Gastrocnemius medialis (tissue), 4 donors: ENCODE data around the gene MMP25. TPM values are rescaled to one million over a fixed set of nuclear protein-coding genes. Genes with fewer than 3 reads are reported as not detected.
"Not testable (repeated sequence)": the region's sequence is repeated elsewhere in the genome, so short reads cannot be mapped to it uniquely, and the experiment has no call there.

Source experiments
- ATAC-seq, 2 donors: fragments of 150-250 bp; one replicate each; pipeline ENCODE4 v1.9.1; 2016
- DNase-seq, 2 donors: peaks; one replicate each; pipeline ENCODE4 v3.0.0-alpha.2; 2019
- H3K27ac ChIP-seq, 4 donors: fragments of 200-600 bp; sonication (generic); 1 replicate in 1 of 4; 2 replicates in 3 of 4; pipeline ENCODE4 v1.5.1; 2016 to 2018; ENCODE audit warnings: mild to moderate bottlenecking in 2 of 4, moderate library complexity in 1 of 4
- H3K27me3 ChIP-seq, 3 donors: fragments of 200-600 bp; sonication (generic) in 2 of 3; 1 replicate in 1 of 3; 2 replicates in 2 of 3; pipeline versions ENCODE4 v1.5.1 to v1.6.0; 2016 to 2019; ENCODE audit warnings: mild to moderate bottlenecking in 1 of 3, moderate library complexity in 1 of 3
- H3K36me3 ChIP-seq, 2 donors: fragments of 200-600 bp; sonication (generic) in 1 of 2; one replicate each; pipeline ENCODE4 v1.5.1; 2017 to 2018
- H3K4me1 ChIP-seq, 2 donors: fragments of 200-600 bp; sonication (generic) in 1 of 2; one replicate each; pipeline ENCODE4 v1.5.1; 2016 to 2017; ENCODE audit warnings: mild to moderate bottlenecking in 2 of 2
- H3K4me3 ChIP-seq, 4 donors: fragments of 200-600 bp; sonication (generic) in 3 of 4; 1 replicate in 1 of 4; 2 replicates in 3 of 4; pipeline ENCODE4 v1.5.1; 2016 to 2019; ENCODE audit warnings: mild to moderate bottlenecking in 2 of 4
- H3K9me3 ChIP-seq, 3 donors: fragments of 200-600 bp; sonication (generic) in 2 of 3; 1 replicate in 1 of 3; 2 replicates in 2 of 3; pipeline ENCODE4 v1.5.1; 2016 to 2019
- POLR2A ChIP-seq, 2 donors: fragments of 450-650 bp; IDR thresholded peaks; one replicate each; pipeline ENCODE4 v1.6.1; 2017; ENCODE audit warnings: antibody characterized with exemption in 2 of 2, mild to moderate bottlenecking in 2 of 2, moderate library complexity in 2 of 2
- in situ Hi-C, 4 donors: fragments of 200-750 bp; cut with MboI; loops; one replicate each; pipeline versions ENCODE4 v1.15.0 to v1.8.0; 2017; ENCODE audit warnings: low sequenced_read_pairs in 4 of 4
- intact Hi-C: fragments of 100-400 bp; cut with DNase I; formaldehyde crosslinking; loops from one replicate; pipeline ENCODE4 v1.15.1; 2023; ENCODE audit warnings: low total_unique reads
- total RNA-seq, 4 donors: library from RNA; depleted of rRNA; stranded (reverse); fragments of >200 nt; gene quantifications; one replicate each; pipeline versions ENCODE4 v1.1.0 to v1.2.3, GENCODE V29; 2016
- TF ChIP-seq, protein P1 (sequence below), 5 experiments: fragments of 450-650 bp in 3 of 5; fragments of 200-600 bp in 2 of 5; sonication (generic) in 2 of 5; IDR thresholded peaks in 4 of 5; conservative IDR thresholded peaks in 1 of 5; 1 replicate in 4 of 5; 2 replicates in 1 of 5; pipeline ENCODE4 v1.5.1; 2016 to 2019; ENCODE audit warnings: antibody characterized with exemption in 5 of 5, mild to moderate bottlenecking in 3 of 5, moderate library complexity in 3 of 5

Gene MMP25
- total RNA-seq, 4 donors from 2014 or later = 0.15 to 0.75 (median 0.58) TPM; not detected in 1

GRCh38 chr16:3066440-3066748 is 20.0 kb downstream of the MMP25 start:
- Histone ChIP-seq H3K27me3 (no peaks in the 10 kb centered on the region), H3K36me3 (no peaks in the 10 kb centered on the region), H3K9me3 (no peaks in the 10 kb centered on the region), H3K4me1 (peaks cover 24 to 25% of the 10 kb centered on the region in 2 donors), H3K27ac (peak overlapping the region; percentile 75 to 85 (median 78)), H3K4me3 (peak overlapping the region in 3 of 4 donors; percentile 37 to 61 (median 54))
- intact Hi-C loops = no loop called here
- DNase-seq (no peak), ATAC-seq (no peak)
- in situ Hi-C loops = loop anchor here in 2 of 4 donors (10.0 kb wide), 2 partner anchors 58 to 98 kb away; no protein-coding TSS in a partner anchor
- TF ChIP-seq, protein P1, sequence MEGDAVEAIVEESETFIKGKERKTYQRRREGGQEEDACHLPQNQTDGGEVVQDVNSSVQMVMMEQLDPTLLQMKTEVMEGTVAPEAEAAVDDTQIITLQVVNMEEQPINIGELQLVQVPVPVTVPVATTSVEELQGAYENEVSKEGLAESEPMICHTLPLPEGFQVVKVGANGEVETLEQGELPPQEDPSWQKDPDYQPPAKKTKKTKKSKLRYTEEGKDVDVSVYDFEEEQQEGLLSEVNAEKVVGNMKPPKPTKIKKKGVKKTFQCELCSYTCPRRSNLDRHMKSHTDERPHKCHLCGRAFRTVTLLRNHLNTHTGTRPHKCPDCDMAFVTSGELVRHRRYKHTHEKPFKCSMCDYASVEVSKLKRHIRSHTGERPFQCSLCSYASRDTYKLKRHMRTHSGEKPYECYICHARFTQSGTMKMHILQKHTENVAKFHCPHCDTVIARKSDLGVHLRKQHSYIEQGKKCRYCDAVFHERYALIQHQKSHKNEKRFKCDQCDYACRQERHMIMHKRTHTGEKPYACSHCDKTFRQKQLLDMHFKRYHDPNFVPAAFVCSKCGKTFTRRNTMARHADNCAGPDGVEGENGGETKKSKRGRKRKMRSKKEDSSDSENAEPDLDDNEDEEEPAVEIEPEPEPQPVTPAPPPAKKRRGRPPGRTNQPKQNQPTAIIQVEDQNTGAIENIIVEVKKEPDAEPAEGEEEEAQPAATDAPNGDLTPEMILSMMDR (IDR thresholded peaks at IDR 0.05 in 4 of 5, conservative IDR thresholded peaks at IDR 0.05 in 1 of 5) = no peak
- TF ChIP-seq POLR2A (IDR thresholded peaks at IDR 0.05) = no peak

GRCh38 chr16:3068487-3068886 is 22.1 kb downstream of the MMP25 start:
- Histone ChIP-seq H3K9me3 (no peaks in the 10 kb centered on the region), H3K27me3 (no peaks in the 10 kb centered on the region), H3K27ac (no peak overlapping the region), H3K4me1 (peaks cover 16 to 17% of the 10 kb centered on the region in 2 donors), H3K36me3 (no peaks in the 10 kb centered on the region), H3K4me3 (no peak overlapping the region)
- TF ChIP-seq, protein P1 (IDR thresholded peaks at IDR 0.05 in 4 of 5, conservative IDR thresholded peaks at IDR 0.05 in 1 of 5) = no peak
- TF ChIP-seq POLR2A (IDR thresholded peaks at IDR 0.05) = no peak
- in situ Hi-C loops (loop anchor here in 2 of 4 donors (10.0 kb wide), 2 partner anchors 56 to 96 kb away; no protein-coding TSS in a partner anchor), intact Hi-C loops (no loop called here)
- ATAC-seq (no peak), DNase-seq (no peak)

GRCh38 chr16:3069146-3069545 is 22.8 kb downstream of the MMP25 start:
- H3K9me3 ChIP-seq, H3K27ac ChIP-seq, ATAC-seq, H3K4me3 ChIP-seq, intact Hi-C loops, H3K27me3 ChIP-seq, H3K36me3 ChIP-seq, DNase-seq: not testable (repeated sequence)
- in situ Hi-C loops = loop anchor here in 2 of 4 donors (10.0 kb wide), 2 partner anchors 56 to 96 kb away; no protein-coding TSS in a partner anchor
- peaks cover 16 to 17% of the 10 kb centered on the region in 2 donors for H3K4me1 ChIP-seq

DNA sequence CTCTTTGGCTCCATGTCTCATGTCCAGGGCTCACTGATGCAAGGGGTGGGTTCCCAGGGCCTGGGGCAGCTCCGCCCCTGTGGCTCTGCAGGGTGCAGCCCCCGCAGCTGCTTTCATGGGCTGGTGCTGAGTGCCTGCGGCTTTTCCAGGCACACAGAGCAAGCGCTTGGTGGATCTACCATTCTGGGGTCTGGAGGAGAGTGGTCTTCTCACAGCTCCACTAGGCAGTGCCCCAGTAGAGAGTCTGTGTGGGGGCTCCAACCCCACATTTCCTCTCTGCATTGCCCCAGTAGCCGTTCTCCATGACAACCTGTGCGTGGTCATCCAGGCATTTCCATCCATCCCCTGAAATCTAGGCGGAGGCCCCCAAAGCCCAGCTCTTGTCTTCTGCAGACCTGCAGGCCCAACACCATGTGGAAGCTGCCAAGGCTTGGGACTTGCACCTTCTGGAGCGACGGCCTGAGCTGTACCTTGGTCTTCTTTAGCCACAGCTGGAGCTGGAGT is 24.3 kb downstream of the MMP25 start:
- in situ Hi-C loops (no loop called here), intact Hi-C loops (no loop called here)
- TF ChIP-seq POLR2A (IDR thresholded peaks at IDR 0.05) = no peak
- TF ChIP-seq, protein P1 (IDR thresholded peaks at IDR 0.05 in 4 of 5, conservative IDR thresholded peaks at IDR 0.05 in 1 of 5) = no peak

GRCh38 chr16:3071655-3072054 is 25.3 kb downstream of the MMP25 start:
- no peak for DNase-seq
- no peaks in the 10 kb centered on the region for H3K36me3 ChIP-seq
- TF ChIP-seq POLR2A (IDR thresholded peaks at IDR 0.05) = no peak
- TF ChIP-seq, protein P1 (IDR thresholded peaks at IDR 0.05 in 4 of 5, conservative IDR thresholded peaks at IDR 0.05 in 1 of 5) = no peak
- no peaks in the 10 kb centered on the region for H3K9me3 ChIP-seq
- in situ Hi-C loops = no loop called here
- no peaks in the 10 kb centered on the region for H3K27me3 ChIP-seq
- H3K4me3 ChIP-seq = no peak overlapping the region
- H3K4me1 ChIP-seq = peaks cover 0 to under 1% of the 10 kb centered on the region in 2 donors
- intact Hi-C loops = no loop called here
- H3K27ac ChIP-seq = no peak overlapping the region
- ATAC-seq = no peak

More for the DNA sequence above, 24.3 kb downstream of the MMP25 start:
- no peaks in the 10 kb centered on the region for H3K27me3 ChIP-seq
- no peak overlapping the region for H3K4me3 ChIP-seq
- DNase-seq (no peak), ATAC-seq (no peak)
- H3K4me1 ChIP-seq = peaks cover 3 to 6% of the 10 kb centered on the region in 2 donors
- no peak overlapping the region for H3K27ac ChIP-seq
- no peaks in the 10 kb centered on the region for H3K36me3 ChIP-seq
- H3K9me3 ChIP-seq = no peaks in the 10 kb centered on the region

DNA sequence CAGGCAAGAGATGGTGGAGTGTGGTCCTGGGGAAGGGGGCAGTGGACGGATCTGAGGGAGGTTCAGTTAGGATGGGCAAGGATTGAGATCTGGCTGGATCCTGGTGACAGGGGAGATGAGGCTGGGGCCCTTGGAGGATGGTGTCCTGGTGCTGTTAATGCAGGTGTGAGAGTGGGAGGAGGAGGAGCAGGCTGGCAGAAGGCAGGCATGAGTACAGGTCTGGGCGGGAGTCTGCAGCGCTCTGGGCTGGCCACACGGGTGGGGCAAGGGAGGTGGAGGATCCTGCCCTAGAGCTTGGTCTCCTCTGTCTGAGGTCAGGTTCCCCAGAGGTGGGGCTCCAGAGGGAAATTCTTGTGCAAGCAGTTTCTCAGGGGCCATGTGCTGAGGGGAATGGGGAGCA is 25.8 kb downstream of the MMP25 start:
- DNase-seq, H3K36me3 ChIP-seq, H3K9me3 ChIP-seq, in situ Hi-C loops, H3K27ac ChIP-seq, H3K4me1 ChIP-seq, intact Hi-C loops, H3K4me3 ChIP-seq, H3K27me3 ChIP-seq, ATAC-seq: not testable (repeated sequence)
